Measurements from ENCODE around the gene SSBP3.
"Not testable (repeated sequence)": the region's sequence is repeated elsewhere in the genome, so short reads cannot be mapped to it uniquely, and the experiment has no call there.

The SSBP3 gene

GRCh38 chr1:54406339-54407153 lies at the start of gene SSBP3:
Gene SSBP3, minus strand, starts transcription at chr1:54406394.
- Mint-ChIP-seq H3K27me3 (no peaks in the 10 kb centered on the region), H3K4me1 (peaks cover 52% of the 10 kb centered on the region), H3K9me3 (no peaks in the 10 kb centered on the region), H3K27ac (peak within 1 kb of the TSS; percentile 65), H3K36me3 (peaks cover 7% of the 10 kb centered on the region), H3K4me3 (peak within 1 kb of the TSS; percentile 84)
- ATAC-seq, result peak; percentile 96

- Mint-ChIP-seq H3K27me3 (peaks cover 65% of the 10 kb centered on the region), H3K4me1 (no peaks in the 10 kb centered on the region), H3K27ac (no peak overlapping the region), H3K4me3 (no peak overlapping the region), H3K36me3 (peaks cover 9% of the 10 kb centered on the region), H3K9me3 (peaks cover 13% of the 10 kb centered on the region)
- no peak for ATAC-seq
Observed at GRCh38 chr1:54453509-54453908, 47.3 kb upstream of the SSBP3 start.

- H3K27ac Mint-ChIP-seq, result no peak overlapping the region
- no peaks in the 10 kb centered on the region for H3K4me1 Mint-ChIP-seq
- H3K4me3 Mint-ChIP-seq, result no peak overlapping the region
- H3K9me3 Mint-ChIP-seq, result peaks cover 10% of the 10 kb centered on the region
- H3K27me3 Mint-ChIP-seq, result peaks cover 65% of the 10 kb centered on the region
- ATAC-seq, result no peak
- peaks cover 9% of the 10 kb centered on the region for H3K36me3 Mint-ChIP-seq
Observed at GRCh38 chr1:54453022-54453421, 46.8 kb upstream of the SSBP3 start.

GRCh38 chr1:54449431-54449830 lies 43.2 kb upstream of the SSBP3 start:
- H3K4me1 Mint-ChIP-seq, H3K36me3 Mint-ChIP-seq, H3K4me3 Mint-ChIP-seq, ATAC-seq, H3K9me3 Mint-ChIP-seq, H3K27ac Mint-ChIP-seq: not testable (repeated sequence)
- peaks cover 45% of the 10 kb centered on the region for H3K27me3 Mint-ChIP-seq

- not testable (repeated sequence) for H3K4me1 Mint-ChIP-seq, ATAC-seq, H3K36me3 Mint-ChIP-seq, H3K9me3 Mint-ChIP-seq, H3K27ac Mint-ChIP-seq, H3K4me3 Mint-ChIP-seq
- peaks cover 45% of the 10 kb centered on the region for H3K27me3 Mint-ChIP-seq
Observed at GRCh38 chr1:54448801-54449200, 42.6 kb upstream of the SSBP3 start.

GRCh38 chr1:54447081-54447480 lies 40.9 kb upstream of the SSBP3 start:
- ATAC-seq, H3K27ac Mint-ChIP-seq, H3K4me1 Mint-ChIP-seq, H3K9me3 Mint-ChIP-seq, H3K36me3 Mint-ChIP-seq, H3K4me3 Mint-ChIP-seq: not testable (repeated sequence)
- peaks cover 35% of the 10 kb centered on the region for H3K27me3 Mint-ChIP-seq

- no peak overlapping the region for H3K27ac Mint-ChIP-seq
Observed at GRCh38 chr1:54442185-54442584, 36.0 kb upstream of the SSBP3 start.

GRCh38 chr1:54439550-54440223 lies 33.5 kb upstream of the SSBP3 start:
- no peaks in the 10 kb centered on the region for H3K4me1 Mint-ChIP-seq
- H3K4me3 Mint-ChIP-seq, result no peak overlapping the region
- H3K27ac Mint-ChIP-seq, result no peak overlapping the region
- peaks cover 3% of the 10 kb centered on the region for H3K9me3 Mint-ChIP-seq
- H3K27me3 Mint-ChIP-seq, result no peaks in the 10 kb centered on the region
- no peaks in the 10 kb centered on the region for H3K36me3 Mint-ChIP-seq
- ATAC-seq, result no peak

More at GRCh38 chr1:54442185-54442584, 36.0 kb upstream of the SSBP3 start:
- ATAC-seq, result no peak
- Mint-ChIP-seq H3K36me3 (no peaks in the 10 kb centered on the region), H3K4me3 (no peak overlapping the region), H3K4me1 (no peaks in the 10 kb centered on the region), H3K27me3 (peaks cover 6% of the 10 kb centered on the region), H3K9me3 (peaks cover 3% of the 10 kb centered on the region)

- H3K36me3 Mint-ChIP-seq, result no peaks in the 10 kb centered on the region
- H3K4me3 Mint-ChIP-seq, result no peak overlapping the region
- H3K27me3 Mint-ChIP-seq, result no peaks in the 10 kb centered on the region
- peaks cover 3% of the 10 kb centered on the region for H3K9me3 Mint-ChIP-seq
- no peak overlapping the region for H3K27ac Mint-ChIP-seq
- ATAC-seq, result no peak
- no peaks in the 10 kb centered on the region for H3K4me1 Mint-ChIP-seq
Observed at GRCh38 chr1:54437783-54438182, 31.6 kb upstream of the SSBP3 start.

GRCh38 chr1:54436826-54437225 lies 30.6 kb upstream of the SSBP3 start:
- Mint-ChIP-seq H3K27me3 (no peaks in the 10 kb centered on the region), H3K9me3 (no peaks in the 10 kb centered on the region), H3K36me3 (no peaks in the 10 kb centered on the region), H3K27ac (no peak overlapping the region), H3K4me3 (no peak overlapping the region), H3K4me1 (no peaks in the 10 kb centered on the region)
- ATAC-seq, result no peak

- H3K36me3 Mint-ChIP-seq, result no peaks in the 10 kb centered on the region
- no peak overlapping the region for H3K4me3 Mint-ChIP-seq
- H3K27ac Mint-ChIP-seq, result no peak overlapping the region
- no peaks in the 10 kb centered on the region for H3K4me1 Mint-ChIP-seq
- no peaks in the 10 kb centered on the region for H3K9me3 Mint-ChIP-seq
- peaks cover 8% of the 10 kb centered on the region for H3K27me3 Mint-ChIP-seq
- no peak for ATAC-seq
Observed at GRCh38 chr1:54429838-54430237, 23.6 kb upstream of the SSBP3 start.

GRCh38 chr1:54428837-54429518 lies 22.8 kb upstream of the SSBP3 start:
- H3K36me3 Mint-ChIP-seq, result no peaks in the 10 kb centered on the region
- no peaks in the 10 kb centered on the region for H3K4me1 Mint-ChIP-seq
- no peaks in the 10 kb centered on the region for H3K9me3 Mint-ChIP-seq
- no peak overlapping the region for H3K4me3 Mint-ChIP-seq
- ATAC-seq, result no peak
- no peak overlapping the region for H3K27ac Mint-ChIP-seq
- H3K27me3 Mint-ChIP-seq, result peaks cover 8% of the 10 kb centered on the region

- no peak for ATAC-seq
- H3K4me1 Mint-ChIP-seq, result no peaks in the 10 kb centered on the region
- H3K27me3 Mint-ChIP-seq, result no peaks in the 10 kb centered on the region
- no peaks in the 10 kb centered on the region for H3K36me3 Mint-ChIP-seq
- H3K4me3 Mint-ChIP-seq, result no peak overlapping the region
- H3K9me3 Mint-ChIP-seq, result no peaks in the 10 kb centered on the region
- H3K27ac Mint-ChIP-seq, result no peak overlapping the region
Observed at GRCh38 chr1:54425152-54425584, 19.0 kb upstream of the SSBP3 start.

GRCh38 chr1:54424398-54424797 lies 18.2 kb upstream of the SSBP3 start:
- Mint-ChIP-seq H3K4me3 (no peak overlapping the region), H3K27me3 (no peaks in the 10 kb centered on the region)

GRCh38 chr1:54421101-54421504 lies 14.9 kb upstream of the SSBP3 start:
- Mint-ChIP-seq H3K27ac (no peak overlapping the region), H3K4me3 (no peak overlapping the region), H3K4me1 (no peaks in the 10 kb centered on the region), H3K9me3 (no peaks in the 10 kb centered on the region), H3K27me3 (peaks cover 13% of the 10 kb centered on the region), H3K36me3 (no peaks in the 10 kb centered on the region)
- no peak for ATAC-seq

More at GRCh38 chr1:54424398-54424797, 18.2 kb upstream of the SSBP3 start:
- no peak for ATAC-seq
- H3K9me3 Mint-ChIP-seq, result no peaks in the 10 kb centered on the region
- H3K4me1 Mint-ChIP-seq, result no peaks in the 10 kb centered on the region
- H3K36me3 Mint-ChIP-seq, result no peaks in the 10 kb centered on the region
- no peak overlapping the region for H3K27ac Mint-ChIP-seq
